ENCODE results near the gene IL36A.

DNA sequence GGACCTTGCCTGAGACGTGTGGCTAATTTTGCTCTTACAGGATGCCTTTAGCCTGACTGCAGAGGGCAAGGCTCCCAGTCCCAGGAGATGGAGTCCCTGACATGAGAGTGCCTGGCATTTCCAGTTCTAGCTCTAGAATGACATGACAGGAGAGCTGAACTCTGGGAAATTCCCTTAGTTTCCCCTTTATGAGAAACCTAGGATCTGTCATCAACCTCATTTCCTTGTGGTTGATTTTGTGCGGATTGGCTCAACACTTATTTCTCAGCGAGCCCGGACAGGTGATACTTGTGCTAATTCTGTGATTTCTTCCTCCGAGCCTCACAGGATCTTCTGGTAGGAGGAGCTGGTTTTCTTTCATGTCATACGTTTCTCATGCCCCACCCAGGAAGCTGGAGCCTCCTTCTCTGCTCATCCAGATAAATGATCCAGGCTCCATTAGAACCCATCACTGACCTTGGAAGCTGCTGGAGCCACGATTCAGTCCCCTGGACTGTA is 27.7 kb upstream of the IL36A start, which contains the start of gene IL36G:
- TF ChIP-seq, protein P1, sequence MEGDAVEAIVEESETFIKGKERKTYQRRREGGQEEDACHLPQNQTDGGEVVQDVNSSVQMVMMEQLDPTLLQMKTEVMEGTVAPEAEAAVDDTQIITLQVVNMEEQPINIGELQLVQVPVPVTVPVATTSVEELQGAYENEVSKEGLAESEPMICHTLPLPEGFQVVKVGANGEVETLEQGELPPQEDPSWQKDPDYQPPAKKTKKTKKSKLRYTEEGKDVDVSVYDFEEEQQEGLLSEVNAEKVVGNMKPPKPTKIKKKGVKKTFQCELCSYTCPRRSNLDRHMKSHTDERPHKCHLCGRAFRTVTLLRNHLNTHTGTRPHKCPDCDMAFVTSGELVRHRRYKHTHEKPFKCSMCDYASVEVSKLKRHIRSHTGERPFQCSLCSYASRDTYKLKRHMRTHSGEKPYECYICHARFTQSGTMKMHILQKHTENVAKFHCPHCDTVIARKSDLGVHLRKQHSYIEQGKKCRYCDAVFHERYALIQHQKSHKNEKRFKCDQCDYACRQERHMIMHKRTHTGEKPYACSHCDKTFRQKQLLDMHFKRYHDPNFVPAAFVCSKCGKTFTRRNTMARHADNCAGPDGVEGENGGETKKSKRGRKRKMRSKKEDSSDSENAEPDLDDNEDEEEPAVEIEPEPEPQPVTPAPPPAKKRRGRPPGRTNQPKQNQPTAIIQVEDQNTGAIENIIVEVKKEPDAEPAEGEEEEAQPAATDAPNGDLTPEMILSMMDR (optimal IDR thresholded peaks at IDR 0.05 in 1 of 3, IDR thresholded peaks at IDR 0.05 in 1 of 3, conservative IDR thresholded peaks at IDR 0.05 in 1 of 3; ENCODE audit: extremely low read depth in 1 of 3, insufficient read depth in 2 of 3, low read length in 3 of 3) = no peak
- no peak for TF ChIP-seq EZH2 (IDR thresholded peaks at IDR 0.05; ENCODE audit: low read length)
